Measurements from ENCODE around the gene P3H4.
A peak's percentile ranks its signal among the peaks of the same experiment; 100 is the strongest.
"Not testable (repeated sequence)": the region's sequence is repeated elsewhere in the genome, so short reads cannot be mapped to it uniquely, and the experiment has no call there.

The P3H4 gene, protein sequence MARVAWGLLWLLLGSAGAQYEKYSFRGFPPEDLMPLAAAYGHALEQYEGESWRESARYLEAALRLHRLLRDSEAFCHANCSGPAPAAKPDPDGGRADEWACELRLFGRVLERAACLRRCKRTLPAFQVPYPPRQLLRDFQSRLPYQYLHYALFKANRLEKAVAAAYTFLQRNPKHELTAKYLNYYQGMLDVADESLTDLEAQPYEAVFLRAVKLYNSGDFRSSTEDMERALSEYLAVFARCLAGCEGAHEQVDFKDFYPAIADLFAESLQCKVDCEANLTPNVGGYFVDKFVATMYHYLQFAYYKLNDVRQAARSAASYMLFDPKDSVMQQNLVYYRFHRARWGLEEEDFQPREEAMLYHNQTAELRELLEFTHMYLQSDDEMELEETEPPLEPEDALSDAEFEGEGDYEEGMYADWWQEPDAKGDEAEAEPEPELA

DNA sequence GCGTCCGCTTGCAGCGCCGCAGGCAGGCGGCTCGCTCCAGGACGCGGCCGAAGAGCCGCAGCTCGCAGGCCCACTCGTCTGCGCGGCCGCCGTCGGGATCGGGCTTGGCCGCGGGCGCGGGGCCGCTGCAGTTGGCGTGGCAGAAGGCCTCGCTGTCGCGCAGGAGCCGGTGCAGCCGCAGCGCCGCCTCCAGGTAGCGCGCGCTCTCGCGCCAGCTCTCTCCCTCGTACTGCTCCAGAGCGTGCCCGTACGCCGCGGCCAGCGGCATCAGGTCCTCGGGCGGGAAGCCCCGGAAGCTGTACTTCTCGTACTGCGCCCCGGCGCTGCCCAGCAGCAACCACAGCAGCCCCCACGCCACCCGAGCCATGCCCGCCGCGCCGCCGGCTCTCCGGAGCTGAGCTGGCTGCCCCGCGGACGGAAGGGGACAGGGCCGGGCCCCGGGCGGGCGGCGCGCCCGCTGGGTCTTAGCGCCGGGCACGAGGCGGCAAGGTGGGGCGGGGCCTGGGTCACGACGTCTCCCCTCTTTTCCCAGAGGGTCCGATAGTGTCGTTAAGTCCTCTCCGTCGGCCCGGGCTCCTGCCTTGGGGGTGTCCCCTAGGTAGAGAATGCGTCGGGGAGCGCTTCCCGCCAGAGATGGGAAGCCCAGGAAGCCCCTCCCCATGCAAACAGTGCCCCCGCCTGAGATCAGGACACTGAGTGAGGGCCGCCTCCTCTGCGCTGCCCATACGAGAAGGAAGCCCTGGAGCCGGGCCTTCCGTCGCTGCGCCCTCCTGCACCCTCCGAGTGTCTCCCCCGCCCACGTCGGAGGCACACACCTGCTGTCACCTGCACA lies at the start of gene P3H4:
Gene P3H4, minus strand, starts transcription at position 401 of the 832 bp plus-strand sequence. Its CDS starts 34 bp downstream, at position 367.
- peak; percentile 68 for DNase-seq

DNA sequence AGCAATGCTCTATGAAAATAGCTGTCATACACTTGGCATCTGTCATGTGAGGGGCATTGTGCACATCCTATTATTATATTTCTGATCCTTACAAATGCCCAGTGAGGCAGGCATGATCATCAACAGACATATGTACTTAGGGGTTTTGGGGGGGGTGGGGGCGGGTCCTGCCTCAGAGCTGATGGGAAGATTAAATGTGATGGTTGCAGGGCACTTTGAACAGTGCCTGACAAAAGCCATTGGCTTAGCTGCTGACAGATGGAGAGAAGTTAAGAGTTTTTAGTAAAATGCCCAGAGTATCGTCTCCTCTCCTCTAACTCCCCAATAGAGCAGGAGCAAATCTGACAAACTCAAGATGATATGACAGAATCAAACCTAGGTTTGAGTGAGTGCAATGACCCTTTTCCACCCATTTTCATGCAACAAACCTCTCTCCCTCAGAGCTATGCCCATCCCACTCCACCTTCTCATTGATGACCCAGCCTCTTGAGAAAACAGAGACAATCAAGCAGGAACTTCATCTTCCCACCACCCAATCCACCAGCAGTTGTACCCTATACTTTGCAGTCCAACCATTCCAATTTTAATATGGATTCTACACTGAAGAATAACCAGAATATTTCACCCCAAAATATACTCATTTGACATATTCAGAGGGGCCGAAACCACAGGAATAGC lies 48.6 kb upstream of the P3H4 start:
- no peak for DNase-seq

DNA sequence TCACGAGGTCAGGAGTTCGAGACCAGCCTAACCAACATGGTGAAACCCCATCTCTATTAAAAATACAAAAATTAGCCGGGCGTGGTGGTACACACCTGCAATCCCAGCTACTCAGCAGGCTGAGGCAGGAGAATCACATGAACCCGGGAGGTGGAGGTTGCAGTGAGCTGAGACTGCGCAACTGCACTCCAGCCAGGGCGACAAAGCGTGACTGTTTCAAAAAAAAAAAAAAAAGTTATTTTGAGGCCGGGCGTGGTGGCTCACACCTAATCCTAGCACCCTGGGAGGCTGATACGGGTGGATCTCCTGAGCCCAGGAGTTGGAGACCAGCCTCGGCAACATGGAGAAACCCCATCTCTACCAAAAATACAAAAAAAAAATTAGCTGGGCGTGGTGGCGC lies 39.6 kb upstream of the P3H4 start:
- DNase-seq, result not testable (repeated sequence)

DNA sequence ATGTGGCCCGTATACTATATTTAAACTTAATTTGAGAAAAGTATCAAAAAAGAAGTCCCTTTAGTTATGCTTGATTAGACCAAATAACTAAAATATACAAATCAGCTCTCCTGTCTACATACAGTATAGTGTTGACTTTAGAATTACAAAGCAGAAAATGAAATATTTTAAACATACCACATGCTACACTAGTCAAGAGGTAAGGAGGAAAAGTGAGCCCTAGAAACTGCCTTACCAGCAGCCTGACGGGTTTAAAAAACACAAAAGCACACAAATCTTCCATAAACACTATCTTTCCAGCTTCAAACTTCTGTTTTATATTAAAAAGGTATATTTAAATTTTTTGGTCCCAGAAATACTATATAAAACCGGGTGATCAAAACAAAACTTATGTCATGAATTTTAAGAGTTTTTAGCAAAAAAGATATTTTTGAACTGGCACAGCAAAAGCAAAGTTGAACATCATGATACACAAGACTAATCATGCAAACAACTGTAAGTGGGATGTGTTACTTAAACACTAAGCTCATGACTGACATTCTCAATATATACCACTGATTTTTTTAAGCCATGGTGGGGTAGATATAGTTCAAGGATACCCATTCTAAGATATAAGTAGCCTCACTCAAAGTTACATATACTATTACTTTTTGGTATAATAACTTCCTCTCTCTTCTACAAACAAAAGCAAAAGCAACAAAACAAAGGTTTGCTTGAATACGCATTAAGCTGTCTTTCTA lies 37.7 kb upstream of the P3H4 start:
- no peak for DNase-seq

DNA sequence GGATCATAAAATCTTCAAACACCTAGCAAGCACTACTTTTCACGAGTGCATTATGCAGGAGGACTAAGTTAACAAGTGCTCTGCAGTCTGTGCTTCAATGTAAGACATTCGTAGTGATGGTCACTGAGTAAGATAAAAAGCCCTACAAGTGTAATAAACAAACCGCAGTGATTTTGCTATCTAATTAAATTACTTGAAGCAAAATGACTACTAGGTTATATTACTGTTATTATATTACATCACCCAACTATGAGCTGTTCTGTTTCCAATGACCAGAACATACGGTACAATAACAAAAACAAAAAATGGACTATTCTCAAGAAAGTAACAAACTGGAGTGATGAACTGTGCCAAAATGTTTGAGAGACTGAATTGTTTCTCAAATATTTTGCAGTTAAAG lies 37.0 kb upstream of the P3H4 start:
- DNase-seq, result no peak

DNA sequence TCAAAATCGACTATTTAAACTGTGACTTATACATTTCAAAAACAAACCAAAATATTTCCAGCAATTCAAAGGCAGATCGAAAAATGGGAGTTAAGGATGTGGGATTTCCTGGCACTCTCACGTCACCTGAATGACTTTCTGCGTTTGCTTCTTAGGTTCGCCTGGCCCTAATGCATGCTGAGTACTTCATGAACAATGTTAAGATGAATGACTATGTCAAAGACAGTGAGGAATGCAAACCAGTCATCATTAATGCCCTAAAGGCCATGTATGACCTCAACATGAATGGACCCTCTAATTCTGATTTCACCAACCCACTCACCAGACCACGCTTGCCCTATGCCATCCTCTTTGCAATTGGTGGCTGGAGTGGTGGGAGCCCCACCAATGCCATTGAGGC lies 33.2 kb upstream of the P3H4 start:
- DNase-seq, result no peak

DNA sequence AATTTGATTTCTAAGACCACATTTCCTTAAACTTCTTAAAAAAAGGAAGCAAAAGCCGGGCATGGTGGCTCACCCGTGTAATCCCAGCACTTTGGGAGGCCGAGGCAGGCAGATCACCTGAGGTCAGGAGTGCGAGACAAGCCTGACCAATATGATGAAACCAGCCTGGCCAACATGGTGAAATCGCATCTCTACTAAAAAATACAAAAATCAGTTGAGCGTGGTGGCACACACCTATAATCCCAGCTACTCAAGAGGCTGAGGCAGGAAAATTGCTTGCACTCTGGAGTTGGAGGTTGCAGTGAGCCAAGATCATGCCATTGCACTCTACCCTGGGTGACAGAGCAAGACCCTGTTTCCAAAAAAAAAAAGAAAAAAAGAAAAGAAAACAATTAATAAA lies 29.0 kb upstream of the P3H4 start:
- DNase-seq, result not testable (repeated sequence)

DNA sequence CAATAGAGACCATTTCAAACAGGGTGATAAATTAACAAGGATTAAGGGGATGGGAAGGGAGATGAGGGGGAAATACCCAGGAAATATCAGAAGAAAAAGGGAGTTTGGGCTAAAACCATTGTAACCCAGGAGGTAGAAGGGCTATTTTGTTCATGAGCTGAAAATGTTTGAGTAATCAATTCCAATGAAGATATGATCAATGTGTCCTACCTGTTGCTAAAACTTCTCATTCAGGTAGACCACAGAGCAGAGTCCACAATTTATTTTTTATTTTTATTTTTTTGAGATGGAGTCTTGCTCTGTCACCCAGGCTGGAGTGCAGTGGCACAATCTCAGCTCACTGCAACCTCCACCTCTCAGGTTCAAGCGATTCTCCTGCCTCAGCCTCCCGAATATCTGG lies 27.7 kb upstream of the P3H4 start:
- not testable (repeated sequence) for DNase-seq

DNA sequence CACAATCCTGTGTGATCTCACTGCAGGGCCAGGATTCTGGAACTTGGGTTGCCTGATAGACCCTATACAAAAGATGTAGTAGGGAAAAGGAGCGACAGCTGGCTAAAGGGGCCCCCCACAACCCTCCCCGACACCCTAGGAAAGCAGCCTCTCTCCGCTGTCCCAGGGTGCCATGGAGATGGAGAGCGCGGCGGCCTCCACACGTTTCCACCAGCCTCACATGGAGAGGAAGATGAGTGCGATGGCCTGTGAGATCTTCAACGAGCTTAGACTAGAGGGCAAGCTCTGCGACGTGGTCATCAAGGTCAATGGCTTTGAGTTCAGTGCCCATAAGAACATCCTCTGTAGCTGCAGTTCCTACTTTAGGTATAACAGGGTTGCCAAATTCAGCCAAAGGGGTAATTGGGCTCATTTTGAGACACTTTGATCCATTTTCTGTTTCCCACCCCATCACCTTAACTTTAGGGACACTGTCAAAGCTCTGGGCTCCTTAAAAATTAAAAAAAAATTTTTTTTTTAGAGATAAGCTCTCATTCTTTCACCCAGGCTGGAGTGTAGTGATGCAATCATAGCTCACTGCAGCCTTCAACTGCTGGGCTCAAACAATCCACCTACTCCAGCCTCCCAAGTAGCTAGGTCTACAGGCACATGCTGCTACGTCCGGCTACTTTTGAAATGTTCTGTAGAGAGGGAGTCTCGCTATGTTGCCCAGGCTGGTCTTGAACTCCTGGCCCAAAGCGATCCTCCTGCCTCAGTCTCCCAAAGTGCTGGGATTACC lies 26.2 kb upstream of the P3H4 start, which contains the start of gene KLHL10:
Gene KLHL10, plus strand, starts transcription at position 65 of the 778 bp plus-strand sequence. Its CDS starts 108 bp downstream, at position 173.
- DNase-seq, result no peak

DNA sequence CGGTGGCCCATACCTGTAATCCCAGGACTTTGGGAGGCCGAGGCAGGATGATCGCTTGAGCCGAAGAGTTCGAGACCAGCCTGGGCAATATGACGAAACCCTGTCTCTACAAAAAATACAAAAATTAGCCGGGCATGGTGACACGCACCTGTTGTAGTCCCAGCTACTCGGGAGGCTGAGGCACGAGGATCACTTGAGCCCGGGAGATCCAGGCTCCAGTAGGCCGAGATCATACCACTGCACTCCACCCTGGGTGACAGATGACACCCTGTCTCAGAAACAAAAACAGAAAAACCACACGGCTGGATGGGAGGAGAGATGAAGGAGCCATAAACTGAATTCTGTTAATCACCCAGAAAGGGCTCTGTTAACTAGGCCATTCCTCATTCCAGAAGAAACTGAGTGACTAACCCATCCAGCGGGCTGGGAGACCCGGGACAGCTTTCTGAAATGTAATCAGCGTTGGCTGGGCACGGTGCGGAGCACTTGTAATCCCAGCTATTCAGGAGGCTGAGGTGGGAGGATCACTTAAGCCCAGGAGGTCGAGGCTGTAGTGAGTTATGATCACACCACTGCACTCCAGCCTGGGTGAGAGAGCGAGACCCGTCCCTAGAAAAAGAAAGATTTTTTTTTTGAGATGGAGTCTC lies 24.9 kb upstream of the P3H4 start:
- no peak for DNase-seq

DNA sequence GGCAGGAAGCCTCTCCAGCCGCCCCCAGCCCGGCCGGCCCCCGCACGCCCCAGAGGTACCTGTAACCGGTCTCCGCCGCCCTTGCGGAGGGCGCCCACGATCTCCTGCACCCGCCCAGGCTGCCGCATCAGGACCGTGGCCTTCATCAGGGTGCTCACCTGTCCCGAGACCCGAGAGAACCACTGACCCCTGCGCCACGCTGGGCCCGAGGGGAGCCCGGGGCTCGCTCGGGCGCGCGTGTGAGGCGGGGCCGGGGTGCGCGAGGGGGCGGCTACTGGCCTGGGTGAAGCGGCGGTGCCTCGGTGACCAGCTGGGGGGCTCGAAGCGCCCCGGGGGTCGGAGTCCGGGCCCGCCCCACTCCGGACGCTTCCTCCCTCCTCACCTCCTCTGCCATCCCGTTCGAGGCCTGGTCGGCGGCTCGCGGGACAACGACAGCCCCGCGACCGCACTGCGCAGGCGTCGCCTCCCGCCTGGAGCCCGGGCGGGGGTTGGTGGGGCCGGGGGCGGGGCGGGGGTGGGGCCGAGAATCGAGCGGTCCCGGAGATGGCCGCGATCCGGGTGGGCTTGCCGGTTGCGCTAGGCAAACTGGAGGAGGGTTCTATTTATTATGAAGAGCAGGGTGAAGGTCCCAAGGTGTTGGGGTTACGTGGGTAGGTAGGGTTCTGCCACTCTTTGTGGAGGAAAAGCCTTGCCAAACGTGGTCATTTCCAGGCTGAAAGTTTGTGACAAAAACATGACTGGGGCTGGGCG lies 24.2 kb upstream of the P3H4 start, which contains the start of gene NT5C3B:
Gene NT5C3B, minus strand, starts transcription at position 433 of the 750 bp plus-strand sequence. Its CDS starts 39 bp downstream, at position 394.
- DNase-seq, result peak; percentile 35

DNA sequence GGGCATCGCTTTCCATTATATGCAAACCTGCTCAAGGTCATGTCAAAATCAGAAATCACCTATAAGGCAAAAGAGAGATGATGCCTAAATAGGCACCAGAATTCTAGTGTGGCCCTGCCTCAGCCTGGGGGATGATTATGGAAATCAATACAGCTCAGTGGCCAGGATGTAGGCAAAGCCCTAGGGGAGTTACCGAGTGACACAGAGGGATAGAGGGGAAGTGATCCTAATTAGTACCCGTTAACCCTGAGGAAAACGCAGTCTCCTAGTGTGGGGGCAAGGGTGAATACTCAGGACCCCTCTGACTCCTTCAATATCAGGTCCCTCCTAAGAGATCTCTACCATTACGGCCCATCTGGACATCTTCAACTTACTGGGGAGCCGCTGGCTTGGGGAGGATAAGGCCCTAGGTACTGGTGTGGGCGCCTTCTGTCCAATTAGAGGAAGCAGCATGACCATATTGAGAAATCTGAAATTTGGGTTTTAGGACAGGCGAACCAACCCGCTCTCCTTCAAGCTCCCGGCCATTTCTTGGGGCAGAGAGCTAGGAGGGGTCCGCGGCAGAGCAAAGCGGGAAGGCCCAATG lies 23.6 kb upstream of the P3H4 start:
- no peak for DNase-seq

DNA sequence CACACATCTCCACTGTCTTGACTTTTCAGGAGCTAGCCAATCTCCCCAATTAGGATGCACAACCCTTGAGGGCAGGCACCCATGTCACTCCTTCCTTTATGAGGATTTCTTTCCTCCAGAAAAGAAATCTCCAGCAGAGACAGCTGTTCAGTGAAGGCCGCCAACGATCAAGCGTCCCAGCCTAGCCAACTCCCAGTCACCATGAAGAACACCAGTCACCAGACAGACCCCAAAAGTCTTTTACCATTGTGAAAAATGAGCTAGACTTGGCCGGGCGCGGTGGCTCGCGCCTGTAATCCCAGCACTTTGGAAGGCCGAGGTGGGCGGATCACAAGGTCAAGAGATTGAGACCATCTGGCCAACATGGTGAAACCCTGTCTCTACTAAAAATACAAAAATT lies 18.2 kb upstream of the P3H4 start:
- not testable (repeated sequence) for DNase-seq

DNA sequence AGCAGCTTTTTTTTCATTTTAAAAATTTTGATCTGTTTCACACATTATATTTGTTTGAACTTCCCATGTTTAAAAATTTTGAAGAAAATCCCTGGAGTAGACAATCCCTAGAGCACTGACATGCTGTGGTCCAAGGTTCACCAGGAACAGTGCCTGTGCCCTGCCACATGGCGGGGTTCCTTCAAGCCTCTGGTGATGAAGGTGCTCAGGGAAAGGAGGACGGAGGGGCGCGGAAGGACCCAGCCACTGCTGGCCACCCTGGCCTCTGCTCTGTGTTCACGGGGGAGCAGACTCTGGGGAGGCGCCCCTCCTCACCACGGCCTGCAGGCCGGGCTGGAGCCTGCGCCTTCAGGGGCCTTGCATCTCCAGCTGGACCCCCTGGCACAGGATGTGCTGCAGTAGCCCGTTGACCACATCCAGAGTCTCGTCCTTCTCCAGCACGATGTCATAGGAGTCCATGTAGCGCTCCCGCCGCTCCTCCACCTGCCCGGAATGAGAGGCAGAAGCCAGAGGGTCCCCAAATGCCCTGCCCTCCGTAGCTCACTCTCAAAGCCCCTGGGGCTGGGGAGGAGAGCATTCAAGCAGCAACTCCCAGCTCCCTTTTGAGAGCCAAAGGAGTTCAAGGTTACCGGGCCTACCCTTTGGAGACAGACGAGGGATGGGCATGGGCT lies 13.6 kb upstream of the P3H4 start:
- no peak for DNase-seq

DNA sequence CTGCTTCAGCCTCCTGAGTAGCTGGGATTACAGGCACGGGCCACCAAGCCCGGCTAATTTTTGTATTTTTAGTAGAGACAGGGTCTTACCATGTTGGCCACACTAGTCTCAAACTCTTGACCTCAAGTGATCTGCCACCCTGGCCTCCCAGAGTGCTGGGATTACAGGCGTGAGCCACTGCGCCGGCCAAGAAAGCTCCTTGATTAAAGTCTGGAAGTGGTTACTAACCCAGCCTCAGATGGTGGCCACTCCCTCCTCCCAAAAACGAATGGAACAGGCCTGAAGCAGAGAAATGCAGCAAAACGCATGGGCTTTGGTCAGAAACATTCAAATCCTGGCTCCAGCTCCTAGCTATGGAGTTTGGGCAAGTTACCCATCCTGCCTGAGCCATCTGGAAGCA lies 12.3 kb upstream of the P3H4 start:
- no peak for DNase-seq

DNA sequence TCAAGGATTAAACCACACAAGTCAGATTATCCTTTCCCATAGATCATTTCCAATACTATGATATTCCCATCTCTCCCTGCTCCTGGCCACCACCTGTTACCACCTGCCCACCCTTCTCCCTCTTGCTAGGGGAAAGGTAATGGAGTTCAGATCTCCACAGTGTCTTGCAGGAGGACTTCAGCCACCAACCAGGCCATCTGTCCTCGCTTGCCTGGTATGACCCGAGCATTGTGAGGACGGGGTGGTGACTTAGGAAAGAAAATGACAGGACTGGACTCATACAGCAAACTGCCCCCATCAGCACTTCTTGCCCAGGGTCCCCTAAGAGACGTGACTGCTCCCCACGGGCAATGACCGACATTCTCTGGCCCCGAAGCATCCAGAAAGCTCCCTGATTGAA lies 11.8 kb upstream of the P3H4 start:
- DNase-seq, result no peak

DNA sequence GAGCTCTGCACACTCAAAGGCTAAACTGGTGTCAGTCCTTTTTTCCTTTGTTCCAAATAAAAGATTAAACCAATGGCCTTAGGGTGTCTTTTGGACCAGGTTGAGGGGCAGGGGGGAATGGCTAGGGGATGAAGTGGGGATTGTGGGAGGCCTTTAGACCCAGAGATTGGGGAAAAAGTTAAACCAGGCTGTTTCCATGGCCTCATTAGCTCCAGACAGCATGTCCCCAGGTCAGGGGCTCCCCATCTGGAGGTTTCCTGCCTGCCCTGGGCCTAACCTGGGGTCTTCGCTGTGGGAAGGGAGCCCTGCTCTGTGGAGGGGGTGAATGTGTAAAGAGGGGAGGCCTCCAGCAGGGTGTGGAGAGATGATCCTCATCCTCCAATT lies 11.4 kb upstream of the P3H4 start:
- no peak for DNase-seq

DNA sequence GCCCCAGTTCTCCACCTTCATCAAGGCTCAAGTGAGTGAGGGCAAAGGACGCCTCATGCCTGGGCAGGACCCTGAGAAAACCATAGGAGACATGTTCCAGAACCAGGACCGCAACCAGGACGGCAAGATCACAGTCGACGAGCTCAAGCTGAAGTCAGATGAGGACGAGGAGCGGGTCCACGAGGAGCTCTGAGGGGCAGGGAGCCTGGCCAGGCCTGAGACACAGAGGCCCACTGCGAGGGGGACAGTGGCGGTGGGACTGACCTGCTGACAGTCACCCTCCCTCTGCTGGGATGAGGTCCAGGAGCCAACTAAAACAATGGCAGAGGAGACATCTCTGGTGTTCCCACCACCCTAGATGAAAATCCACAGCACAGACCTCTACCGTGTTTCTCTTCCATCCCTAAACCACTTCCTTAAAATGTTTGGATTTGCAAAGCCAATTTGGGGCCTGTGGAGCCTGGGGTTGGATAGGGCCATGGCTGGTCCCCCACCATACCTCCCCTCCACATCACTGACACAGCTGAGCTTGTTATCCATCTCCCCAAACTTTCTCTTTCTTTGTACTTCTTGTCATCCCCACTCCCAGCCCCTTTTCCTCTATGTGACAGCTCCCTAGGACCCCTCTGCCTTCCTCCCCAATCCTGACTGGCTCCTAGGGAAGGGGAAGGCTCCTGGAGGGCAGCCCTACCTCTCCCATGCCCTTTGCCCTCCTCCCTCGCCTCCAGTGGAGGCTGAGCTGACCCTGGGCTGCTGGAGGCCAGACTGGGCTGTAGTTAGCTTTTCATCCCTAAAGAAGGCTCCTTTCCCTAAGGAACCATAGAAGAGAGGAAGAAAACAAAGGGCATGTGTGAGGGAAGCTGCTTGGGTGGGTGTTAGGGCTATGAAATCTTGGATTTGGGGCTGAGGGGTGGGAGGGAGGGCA lies 10.7 kb upstream of the P3H4 start:
- no peak for DNase-seq

Data from stimulated activated naive CD4-positive, alpha-beta T cell treated with Interleukin-2 at 50 U/mL for 16 hours (primary cell).